GM18511 (cell line): Measurements from ENCODE around the gene KANSL1.

ENCODE experiments used
- ATAC-seq: cut with Tn5 transposase; IDR thresholded peaks from one replicate; pipeline ENCODE4 v1.9.1; 2021; ENCODE audit warnings: mild to moderate bottlenecking, moderate library complexity; ENCODE audit not compliant: unreplicated experiment

Gene KANSL1

DNA sequence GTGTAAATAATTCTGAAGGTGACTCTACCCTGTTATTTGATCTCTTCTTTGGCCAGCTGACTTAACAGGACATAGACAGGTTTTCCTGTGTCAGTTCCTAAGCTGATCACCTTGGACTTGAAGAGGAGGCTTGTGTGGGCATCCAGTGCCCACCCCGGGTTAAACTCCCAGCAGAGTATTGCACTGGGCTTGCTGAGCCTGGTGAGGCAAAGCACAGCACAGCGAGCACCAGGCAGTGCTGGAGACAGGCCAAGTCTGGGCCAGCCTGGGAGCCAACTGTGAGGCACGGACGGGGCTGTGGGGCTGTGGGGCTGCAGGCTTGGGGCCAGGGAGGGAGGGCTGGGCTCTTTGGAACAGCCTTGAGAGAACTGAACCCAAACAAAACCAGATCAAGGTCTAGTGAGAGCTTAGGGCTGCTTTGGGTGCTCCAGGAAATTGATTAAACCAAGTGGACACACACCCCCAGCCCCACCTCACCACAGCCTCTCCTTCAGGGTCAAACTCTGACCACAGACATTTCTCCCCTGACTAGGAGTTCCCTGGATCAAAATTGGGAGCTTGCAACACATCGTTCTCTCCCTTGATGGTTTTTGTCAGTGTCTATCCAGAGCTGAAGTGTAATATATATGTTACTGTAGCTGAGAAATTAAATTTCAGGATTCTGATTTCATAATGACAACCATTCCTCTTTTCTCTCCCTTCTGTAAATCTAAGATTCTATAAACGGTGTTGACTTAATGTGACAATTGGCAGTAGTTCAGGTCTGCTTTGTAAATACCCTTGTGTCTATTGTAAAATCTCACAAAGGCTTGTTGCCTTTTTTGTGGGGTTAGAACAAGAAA, 189.1 kb downstream of the KANSL1 start:
- ATAC-seq: no peak

DNA sequence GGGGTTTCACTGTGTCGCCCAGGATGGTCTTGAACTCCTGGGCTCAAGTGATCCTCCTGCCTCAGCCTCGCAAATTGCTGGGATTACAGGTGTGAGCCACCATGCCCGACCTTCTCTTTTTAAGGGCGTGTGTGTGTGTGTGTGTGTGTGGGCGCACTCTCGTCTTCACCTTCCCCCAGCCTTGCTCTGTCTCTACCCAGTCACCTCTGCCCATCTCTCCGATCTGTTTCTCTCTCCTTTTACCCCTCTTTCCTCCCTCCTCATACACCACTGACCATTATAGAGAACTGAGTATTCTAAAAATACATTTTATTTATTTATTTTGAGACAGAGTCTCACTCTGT, 190.3 kb downstream of the KANSL1 start:
- no peak for ATAC-seq

- ATAC-seq: peak; percentile 54
Observed at GRCh38 chr17:46002311-46002972, 190.8 kb downstream of the KANSL1 start.

GRCh38 chr17:46001390-46002310, 191.6 kb downstream of the KANSL1 start:
- ATAC-seq: no peak

GRCh38 chr17:46000757-46001156, 192.5 kb downstream of the KANSL1 start:
- no peak for ATAC-seq

- no peak for ATAC-seq
Observed at GRCh38 chr17:46000292-46000691, 192.9 kb downstream of the KANSL1 start.

DNA sequence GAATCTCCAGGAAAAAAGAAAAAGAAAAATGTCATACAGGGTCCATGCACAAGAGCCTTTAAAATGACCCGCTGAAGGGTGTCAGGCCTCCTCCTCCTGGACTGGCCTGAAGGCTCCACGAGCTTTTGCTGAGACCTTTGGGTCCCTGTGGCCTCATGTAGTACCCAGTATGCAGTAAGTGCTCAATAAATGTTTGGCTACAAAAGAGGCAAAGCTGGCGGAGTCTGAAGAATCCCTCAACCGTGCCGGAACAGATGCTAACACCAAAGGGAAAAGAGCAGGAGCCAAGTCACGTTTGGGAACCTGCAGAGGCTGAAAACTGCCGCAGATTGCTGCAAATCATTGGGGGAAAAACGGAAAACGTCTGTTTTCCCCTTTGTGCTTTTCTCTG, 193.3 kb downstream of the KANSL1 start:
- no peak for ATAC-seq

GRCh38 chr17:45998987-45999899, 194.0 kb downstream of the KANSL1 start, which contains the start of gene STH:
Gene STH, plus strand, starts transcription at chr17:45999250. Its CDS starts 30 bp downstream, at chr17:45999280.
- ATAC-seq: no peak

GRCh38 chr17:45997624-45998023, 195.6 kb downstream of the KANSL1 start:
- no peak for ATAC-seq

DNA sequence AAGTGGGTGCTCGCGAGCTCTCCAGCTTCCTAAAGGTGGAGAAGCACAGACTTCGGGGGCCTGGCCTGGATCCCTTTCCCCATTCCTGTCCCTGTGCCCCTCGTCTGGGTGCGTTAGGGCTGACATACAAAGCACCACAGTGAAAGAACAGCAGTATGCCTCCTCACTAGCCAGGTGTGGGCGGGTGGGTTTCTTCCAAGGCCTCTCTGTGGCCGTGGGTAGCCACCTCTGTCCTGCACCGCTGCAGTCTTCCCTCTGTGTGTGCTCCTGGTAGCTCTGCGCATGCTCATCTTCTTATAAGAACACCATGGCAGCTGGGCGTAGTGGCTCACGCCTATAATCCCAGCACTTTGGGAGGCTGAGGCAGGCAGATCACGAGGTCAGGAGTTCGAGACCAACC, 196.1 kb downstream of the KANSL1 start:
- no peak for ATAC-seq

GRCh38 chr17:45996282-45996937, 196.8 kb downstream of the KANSL1 start:
- ATAC-seq: no peak

DNA sequence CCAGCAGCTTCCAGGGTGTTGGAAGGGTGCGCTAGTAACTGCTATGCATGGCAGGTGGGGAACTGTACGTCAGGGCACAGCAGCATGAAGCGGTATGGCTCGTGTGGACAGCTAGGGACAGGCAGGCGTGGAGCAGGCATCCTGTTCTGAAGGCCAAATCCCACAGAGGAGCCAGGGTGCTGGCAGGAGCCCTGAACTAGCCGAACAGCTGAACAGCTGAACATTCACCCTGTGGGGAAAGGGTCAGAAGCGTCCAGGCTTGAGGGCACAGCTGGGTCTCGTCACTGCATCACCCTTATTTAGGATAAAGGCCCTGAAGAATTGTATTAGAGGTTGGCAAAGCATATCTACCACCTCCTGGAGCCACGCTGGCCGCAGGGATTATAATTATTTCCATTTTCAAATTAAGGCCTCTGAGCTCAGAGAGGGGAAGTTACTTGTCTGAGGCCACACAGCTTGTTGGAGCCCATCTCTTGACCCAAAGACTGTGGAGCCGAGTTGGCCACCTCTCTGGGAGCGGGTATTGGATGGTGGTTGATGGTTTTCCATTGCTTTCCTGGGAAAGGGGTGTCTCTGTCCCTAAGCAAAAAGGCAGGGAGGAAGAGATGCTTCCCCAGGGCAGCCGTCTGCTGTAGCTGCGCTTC, 197.5 kb downstream of the KANSL1 start:
- ATAC-seq: no peak

DNA sequence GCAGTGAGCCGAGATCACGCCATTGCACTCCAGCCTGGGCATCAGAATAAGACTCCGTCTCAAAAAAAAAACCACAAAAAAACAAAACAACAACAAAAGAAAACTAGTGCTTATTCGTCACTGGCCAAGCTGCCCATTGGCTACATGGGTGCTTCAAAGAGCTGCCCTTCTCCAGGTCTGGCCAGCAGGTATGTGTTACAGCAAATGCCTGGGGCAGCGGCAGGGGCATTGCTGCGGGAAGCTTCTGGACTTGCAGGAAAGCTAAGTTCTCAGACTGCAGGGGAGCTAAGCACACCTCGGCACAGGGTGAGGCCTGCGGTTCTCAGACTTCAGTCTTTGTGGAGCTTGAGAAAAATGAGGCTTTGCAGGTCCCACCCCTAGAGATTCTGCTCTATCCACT, 198.2 kb downstream of the KANSL1 start:
- no peak for ATAC-seq

GRCh38 chr17:45993962-45994627, 199.1 kb downstream of the KANSL1 start:
- no peak for ATAC-seq

DNA sequence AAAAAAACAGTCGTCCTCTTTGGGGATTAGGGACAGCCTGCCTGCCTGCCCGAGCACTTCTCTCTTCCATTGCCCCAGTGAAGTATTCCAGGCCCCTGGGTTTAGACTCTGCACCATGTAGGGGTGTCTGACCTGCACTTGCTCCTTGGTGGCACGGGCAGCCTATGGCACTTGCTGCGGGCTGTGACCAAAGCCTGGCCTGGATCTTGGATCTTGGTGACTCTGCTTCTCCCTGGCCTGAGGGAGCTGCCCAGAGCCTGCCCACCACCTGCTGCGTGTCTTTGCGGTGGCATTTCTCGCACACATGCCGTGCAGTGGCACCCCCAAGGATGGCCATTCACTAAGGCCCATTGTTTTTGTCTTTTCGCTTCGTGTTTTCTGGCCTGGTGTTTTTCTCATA, 200.3 kb downstream of the KANSL1 start:
- no peak for ATAC-seq

GRCh38 chr17:45992175-45992574, 201.1 kb downstream of the KANSL1 start:
- no peak for ATAC-seq

GRCh38 chr17:45991341-45991740, 201.9 kb downstream of the KANSL1 start:
- no peak for ATAC-seq

DNA sequence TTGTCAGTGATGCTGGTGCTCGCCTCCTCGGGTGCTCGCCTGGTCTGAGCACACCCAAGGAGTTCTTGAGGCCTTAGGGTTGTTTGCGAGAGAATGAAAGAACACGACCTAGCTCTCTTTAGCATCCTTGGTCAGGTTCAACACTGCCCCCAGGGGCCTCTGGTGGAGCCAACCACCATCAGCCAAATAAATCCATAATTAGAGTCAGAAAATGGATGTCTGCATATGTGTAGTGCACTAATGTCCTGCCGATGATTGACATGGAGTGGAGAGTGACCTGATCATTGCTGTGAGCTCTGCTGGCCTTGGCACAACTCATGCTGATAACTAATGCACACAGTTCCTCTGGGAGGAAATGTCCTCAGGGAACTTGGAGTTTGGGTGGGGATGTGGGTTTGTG, 202.3 kb downstream of the KANSL1 start:
- ATAC-seq: no peak

GRCh38 chr17:45989759-45990158, 203.5 kb downstream of the KANSL1 start:
- no peak for ATAC-seq
